ENCODE measurements around the gene SLC15A3.

GRCh38 chr11:60966890-60967289, 14.9 kb upstream of the SLC15A3 start:
- TF ChIP-seq REST (IDR thresholded peaks at IDR 0.05; ENCODE audit: insufficient read depth in 1 of 2, low read depth in 2 of 2, low read length in 1 of 2) (no peak), CTCF (IDR thresholded peaks at IDR 0.05) (no peak), POLR2AphosphoS5 (IDR thresholded peaks at IDR 0.05; ENCODE audit: low read depth, low read length) (no peak), SIN3A (IDR thresholded peaks at IDR 0.05; ENCODE audit: borderline replicate concordance, insufficient read depth, low read depth, low read length) (no peak), TCF7L2 (IDR thresholded peaks at IDR 0.05; ENCODE audit: low read depth, low read length) (no peak)

Data from Panc1 (cell line).